GM12864 (cell line): ENCODE results near the gene C1QTNF2.

Source experiments
- DNase-seq: peaks from one replicate; pipeline ENCODE4 v3.0.0-alpha.2; 2011; ENCODE audit warnings: low read depth
- H3K4me3 ChIP-seq: 2 replicates; pipeline ENCODE4 v1.5.1; 2011; ENCODE audit warnings: mild to moderate bottlenecking, low read depth, low read length, control low read depth
- CTCF ChIP-seq: IDR thresholded peaks from 2 replicates; pipeline ENCODE4 v1.5.1; 2011; ENCODE audit warnings: low read depth, mild to moderate bottlenecking, moderate library complexity, low read length, control low read depth, inconsistent platforms; ENCODE audit errors: missing control alignments

The C1QTNF2 gene

GRCh38 chr5:160310140-160310539 is 60.3 kb downstream of the C1QTNF2 start:
- no peak overlapping the region for H3K4me3 ChIP-seq
- TF ChIP-seq CTCF: no peak
- no peak for DNase-seq

- no peak for DNase-seq
- no peak overlapping the region for H3K4me3 ChIP-seq
- TF ChIP-seq CTCF: no peak
Measured at GRCh38 chr5:160306696-160307095, 63.7 kb downstream of the C1QTNF2 start.

- H3K4me3 ChIP-seq: no peak overlapping the region
- DNase-seq: no peak
- TF ChIP-seq CTCF: no peak
Measured at GRCh38 chr5:160305319-160305718, 65.1 kb downstream of the C1QTNF2 start.

GRCh38 chr5:160303690-160304089 is 66.7 kb downstream of the C1QTNF2 start:
- DNase-seq: no peak
- TF ChIP-seq CTCF: no peak

GRCh38 chr5:160298189-160298588 is 72.2 kb downstream of the C1QTNF2 start:
- H3K4me3 ChIP-seq: no peak overlapping the region
- DNase-seq: no peak
- no peak for TF ChIP-seq CTCF

More at GRCh38 chr5:160303690-160304089, 66.7 kb downstream of the C1QTNF2 start:
- no peak overlapping the region for H3K4me3 ChIP-seq

- H3K4me3 ChIP-seq: no peak overlapping the region
- TF ChIP-seq CTCF: no peak
- DNase-seq: no peak
Measured at GRCh38 chr5:160297776-160298175, 72.7 kb downstream of the C1QTNF2 start.
